ENCODE results near the gene SAMD13.

SAMD13 gene

GRCh38 chr1:84352298-84353106, 51.0 kb downstream of the SAMD13 start:
- Histone ChIP-seq H3K27me3 (replicated peaks; ENCODE audit: control insufficient read depth, insufficient read depth, low read length, poor library complexity, severe bottlenecking) (no peaks in the 10 kb centered on the region), H3K4me1 (ENCODE audit: control insufficient read depth, insufficient read depth, low read length, poor library complexity, severe bottlenecking) (no peaks in the 10 kb centered on the region), H3K4me3 (ENCODE audit: insufficient read depth, low read depth, low read length, poor library complexity, severe bottlenecking) (no peak overlapping the region), H3K36me3 (ENCODE audit: control insufficient read depth, insufficient read depth, low read length) (no peaks in the 10 kb centered on the region), H3K9me3 (ENCODE audit: control insufficient read depth, low read length) (no peaks in the 10 kb centered on the region), H3K27ac (ENCODE audit: insufficient read depth, low read length, poor library complexity, severe bottlenecking) (no peak overlapping the region)
- DNase-seq, result no peak

GRCh38 chr1:84353695-84354094, 52.2 kb downstream of the SAMD13 start:
- H3K27me3 ChIP-seq (replicated peaks; ENCODE audit: control insufficient read depth, insufficient read depth, low read length, poor library complexity, severe bottlenecking), result no peaks in the 10 kb centered on the region
- H3K9me3 ChIP-seq (ENCODE audit: control insufficient read depth, low read length), result no peaks in the 10 kb centered on the region
- no peaks in the 10 kb centered on the region for H3K36me3 ChIP-seq (ENCODE audit: control insufficient read depth, insufficient read depth, low read length)
- H3K4me1 ChIP-seq (ENCODE audit: control insufficient read depth, insufficient read depth, low read length, poor library complexity, severe bottlenecking), result no peaks in the 10 kb centered on the region
- no peak overlapping the region for H3K4me3 ChIP-seq (ENCODE audit: insufficient read depth, low read depth, low read length, poor library complexity, severe bottlenecking)
- no peak for DNase-seq
- H3K27ac ChIP-seq (ENCODE audit: insufficient read depth, low read length, poor library complexity, severe bottlenecking), result no peak overlapping the region

DNA sequence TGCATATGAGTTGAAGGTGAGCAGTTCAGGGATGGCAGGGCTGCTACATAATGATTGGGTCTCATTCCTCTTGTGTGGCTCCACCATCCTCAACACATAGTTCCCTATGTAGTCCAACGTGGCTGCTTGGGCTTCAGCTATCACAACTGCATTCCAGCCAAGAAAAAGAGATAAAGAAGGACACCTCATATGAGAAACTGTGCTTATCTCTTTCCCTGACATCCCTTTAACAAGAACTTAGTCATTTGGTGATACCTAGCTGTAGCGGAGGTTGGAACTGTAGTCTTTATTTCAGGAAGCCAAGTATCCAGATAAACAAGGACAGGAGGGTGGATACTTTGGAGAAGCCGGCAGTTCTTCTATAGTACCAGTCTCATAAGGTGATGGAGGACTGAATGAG, 54.0 kb downstream of the SAMD13 start:
- H3K4me3 ChIP-seq (ENCODE audit: insufficient read depth, low read depth, low read length, poor library complexity, severe bottlenecking), result no peak overlapping the region
- no peaks in the 10 kb centered on the region for H3K36me3 ChIP-seq (ENCODE audit: control insufficient read depth, insufficient read depth, low read length)
- no peaks in the 10 kb centered on the region for H3K27me3 ChIP-seq (replicated peaks; ENCODE audit: control insufficient read depth, insufficient read depth, low read length, poor library complexity, severe bottlenecking)
- no peaks in the 10 kb centered on the region for H3K9me3 ChIP-seq (ENCODE audit: control insufficient read depth, low read length)
- H3K4me1 ChIP-seq (ENCODE audit: control insufficient read depth, insufficient read depth, low read length, poor library complexity, severe bottlenecking), result no peaks in the 10 kb centered on the region
- no peak for DNase-seq
- no peak overlapping the region for H3K27ac ChIP-seq (ENCODE audit: insufficient read depth, low read length, poor library complexity, severe bottlenecking)

DNA sequence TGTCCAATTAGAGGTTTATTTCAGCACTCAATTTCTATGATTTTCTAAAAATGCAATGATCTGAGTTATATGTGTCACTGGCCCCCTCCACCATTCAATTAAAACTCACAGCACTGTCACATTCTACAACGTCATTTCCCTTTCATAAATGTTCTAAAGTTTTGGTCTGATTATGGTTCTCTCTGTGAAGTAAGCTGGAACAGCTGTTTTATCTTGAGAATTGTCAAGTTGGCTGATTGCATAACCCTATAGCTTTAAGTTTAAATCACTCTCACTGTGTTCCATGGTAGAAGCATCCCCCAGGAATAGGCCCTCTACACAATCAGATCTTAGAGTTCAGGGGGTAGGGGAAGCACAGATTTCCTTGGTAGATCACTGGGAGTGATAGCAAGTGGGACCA, 55.4 kb downstream of the SAMD13 start:
- DNase-seq, result no peak
- no peaks in the 10 kb centered on the region for H3K36me3 ChIP-seq (ENCODE audit: control insufficient read depth, insufficient read depth, low read length)
- H3K4me1 ChIP-seq (ENCODE audit: control insufficient read depth, insufficient read depth, low read length, poor library complexity, severe bottlenecking), result no peaks in the 10 kb centered on the region
- no peak overlapping the region for H3K27ac ChIP-seq (ENCODE audit: insufficient read depth, low read length, poor library complexity, severe bottlenecking)
- no peaks in the 10 kb centered on the region for H3K9me3 ChIP-seq (ENCODE audit: control insufficient read depth, low read length)
- no peaks in the 10 kb centered on the region for H3K27me3 ChIP-seq (replicated peaks; ENCODE audit: control insufficient read depth, insufficient read depth, low read length, poor library complexity, severe bottlenecking)
- H3K4me3 ChIP-seq (ENCODE audit: insufficient read depth, low read depth, low read length, poor library complexity, severe bottlenecking), result no peak overlapping the region

- no peak for DNase-seq
- Histone ChIP-seq H3K27ac (ENCODE audit: insufficient read depth, low read length, poor library complexity, severe bottlenecking) (no peak overlapping the region), H3K36me3 (ENCODE audit: control insufficient read depth, insufficient read depth, low read length) (no peaks in the 10 kb centered on the region), H3K4me3 (ENCODE audit: insufficient read depth, low read depth, low read length, poor library complexity, severe bottlenecking) (no peak overlapping the region), H3K9me3 (ENCODE audit: control insufficient read depth, low read length) (no peaks in the 10 kb centered on the region), H3K4me1 (ENCODE audit: control insufficient read depth, insufficient read depth, low read length, poor library complexity, severe bottlenecking) (no peaks in the 10 kb centered on the region), H3K27me3 (replicated peaks; ENCODE audit: control insufficient read depth, insufficient read depth, low read length, poor library complexity, severe bottlenecking) (no peaks in the 10 kb centered on the region)
Measured at GRCh38 chr1:84358695-84359094, 57.2 kb downstream of the SAMD13 start.

GRCh38 chr1:84360316-84360715, 58.8 kb downstream of the SAMD13 start:
- no peaks in the 10 kb centered on the region for H3K27me3 ChIP-seq (replicated peaks; ENCODE audit: control insufficient read depth, insufficient read depth, low read length, poor library complexity, severe bottlenecking)
- H3K4me1 ChIP-seq (ENCODE audit: control insufficient read depth, insufficient read depth, low read length, poor library complexity, severe bottlenecking), result no peaks in the 10 kb centered on the region
- H3K9me3 ChIP-seq (ENCODE audit: control insufficient read depth, low read length), result no peaks in the 10 kb centered on the region
- no peak overlapping the region for H3K27ac ChIP-seq (ENCODE audit: insufficient read depth, low read length, poor library complexity, severe bottlenecking)
- no peaks in the 10 kb centered on the region for H3K36me3 ChIP-seq (ENCODE audit: control insufficient read depth, insufficient read depth, low read length)
- no peak for DNase-seq
- no peak overlapping the region for H3K4me3 ChIP-seq (ENCODE audit: insufficient read depth, low read depth, low read length, poor library complexity, severe bottlenecking)

DNA sequence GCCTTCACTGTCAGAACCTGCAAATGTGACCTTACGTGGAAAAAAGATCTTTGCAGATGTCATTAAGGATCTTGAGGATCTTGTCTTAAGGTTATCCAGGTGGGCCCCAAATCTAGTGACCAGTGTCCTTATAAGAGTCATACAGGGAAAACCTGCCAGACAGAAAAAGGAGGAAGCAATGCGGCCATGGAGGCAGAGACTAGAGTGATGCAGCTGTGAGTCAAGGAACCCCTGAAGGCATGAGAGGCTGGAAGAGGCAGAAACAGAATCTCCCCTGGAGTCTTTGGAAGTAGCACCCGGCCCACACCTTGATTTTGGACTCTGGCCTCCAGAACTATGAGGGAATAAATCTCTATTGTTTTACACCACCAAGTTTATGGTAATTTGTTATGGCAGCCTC, 60.3 kb downstream of the SAMD13 start:
- H3K4me3 ChIP-seq (ENCODE audit: insufficient read depth, low read depth, low read length, poor library complexity, severe bottlenecking), result no peak overlapping the region
- no peaks in the 10 kb centered on the region for H3K36me3 ChIP-seq (ENCODE audit: control insufficient read depth, insufficient read depth, low read length)
- no peak overlapping the region for H3K27ac ChIP-seq (ENCODE audit: insufficient read depth, low read length, poor library complexity, severe bottlenecking)
- H3K4me1 ChIP-seq (ENCODE audit: control insufficient read depth, insufficient read depth, low read length, poor library complexity, severe bottlenecking), result no peaks in the 10 kb centered on the region
- no peaks in the 10 kb centered on the region for H3K27me3 ChIP-seq (replicated peaks; ENCODE audit: control insufficient read depth, insufficient read depth, low read length, poor library complexity, severe bottlenecking)
- no peak for DNase-seq
- H3K9me3 ChIP-seq (ENCODE audit: control insufficient read depth, low read length), result no peaks in the 10 kb centered on the region

GRCh38 chr1:84363019-84363418, 61.5 kb downstream of the SAMD13 start:
- Histone ChIP-seq H3K4me1 (ENCODE audit: control insufficient read depth, insufficient read depth, low read length, poor library complexity, severe bottlenecking) (no peaks in the 10 kb centered on the region), H3K27ac (ENCODE audit: insufficient read depth, low read length, poor library complexity, severe bottlenecking) (no peak overlapping the region), H3K36me3 (ENCODE audit: control insufficient read depth, insufficient read depth, low read length) (no peaks in the 10 kb centered on the region), H3K9me3 (ENCODE audit: control insufficient read depth, low read length) (no peaks in the 10 kb centered on the region), H3K4me3 (ENCODE audit: insufficient read depth, low read depth, low read length, poor library complexity, severe bottlenecking) (no peak overlapping the region), H3K27me3 (replicated peaks; ENCODE audit: control insufficient read depth, insufficient read depth, low read length, poor library complexity, severe bottlenecking) (no peaks in the 10 kb centered on the region)
- no peak for DNase-seq

DNA sequence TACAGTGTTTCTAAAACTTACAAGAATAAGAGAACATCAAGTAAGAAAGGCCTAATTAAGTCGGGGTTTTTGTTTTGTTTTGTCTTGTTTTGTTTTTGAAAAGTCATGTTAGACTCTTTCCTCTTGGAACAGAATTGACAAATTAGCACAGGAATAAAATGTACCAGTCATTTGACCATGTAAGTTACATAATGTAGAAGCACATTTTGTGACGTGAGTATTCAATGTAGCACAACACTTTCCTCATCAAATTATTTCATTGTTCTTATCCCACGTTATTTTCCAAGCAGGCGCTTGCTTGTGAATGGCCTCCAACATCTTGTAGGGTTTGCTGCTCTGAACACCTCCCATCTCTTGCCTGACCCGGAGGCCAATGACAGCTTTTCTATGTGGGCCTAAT, 62.1 kb downstream of the SAMD13 start:
- Histone ChIP-seq H3K4me1 (ENCODE audit: control insufficient read depth, insufficient read depth, low read length, poor library complexity, severe bottlenecking) (no peaks in the 10 kb centered on the region), H3K27me3 (replicated peaks; ENCODE audit: control insufficient read depth, insufficient read depth, low read length, poor library complexity, severe bottlenecking) (no peaks in the 10 kb centered on the region), H3K4me3 (ENCODE audit: insufficient read depth, low read depth, low read length, poor library complexity, severe bottlenecking) (no peak overlapping the region), H3K27ac (ENCODE audit: insufficient read depth, low read length, poor library complexity, severe bottlenecking) (no peak overlapping the region), H3K36me3 (ENCODE audit: control insufficient read depth, insufficient read depth, low read length) (no peaks in the 10 kb centered on the region), H3K9me3 (ENCODE audit: control insufficient read depth, low read length) (no peaks in the 10 kb centered on the region)
- DNase-seq, result no peak

- Histone ChIP-seq H3K4me3 (ENCODE audit: insufficient read depth, low read depth, low read length, poor library complexity, severe bottlenecking) (no peak overlapping the region), H3K36me3 (ENCODE audit: control insufficient read depth, insufficient read depth, low read length) (no peaks in the 10 kb centered on the region), H3K27ac (ENCODE audit: insufficient read depth, low read length, poor library complexity, severe bottlenecking) (no peak overlapping the region), H3K4me1 (ENCODE audit: control insufficient read depth, insufficient read depth, low read length, poor library complexity, severe bottlenecking) (no peaks in the 10 kb centered on the region), H3K9me3 (ENCODE audit: control insufficient read depth, low read length) (no peaks in the 10 kb centered on the region), H3K27me3 (replicated peaks; ENCODE audit: control insufficient read depth, insufficient read depth, low read length, poor library complexity, severe bottlenecking) (no peaks in the 10 kb centered on the region)
- no peak for DNase-seq
Measured at GRCh38 chr1:84365225-84366221, 64.0 kb downstream of the SAMD13 start.

All from effector memory CD4-positive, alpha-beta T cell (primary cell).